CD4-positive, alpha-beta memory T cell (primary cell): ENCODE data around the gene GOLGA5. TPM values are rescaled to one million over a fixed set of nuclear protein-coding genes. Genes with fewer than 3 reads are reported as not detected.

Experiments used
- CTCF ChIA-PET: fragments of 350-600 bp; sonication (Branson Sonifier 250); formaldehyde crosslinking; loops from one replicate; lab custom pipeline; 2021; ENCODE audit warnings: inconsistent platforms; ENCODE audit not compliant: partially characterized antibody; lab: Charles Lee
- POLR2A ChIA-PET: fragments of 350-600 bp; sonication (Branson Sonifier 250); formaldehyde crosslinking; loops from one replicate; lab custom pipeline; 2021; ENCODE audit not compliant: partially characterized antibody; lab: Charles Lee
- DNase-seq, 5 donors: peaks; one replicate each; pipeline versions ENCODE4 v3.0.0 to v3.0.0-alpha.2; 2020 to 2022; ENCODE audit warnings: mixed read lengths in 1 of 5
- H3K27ac ChIP-seq: one replicate; pipeline ENCODE4 v1.7.0; 2013; ENCODE audit warnings: low read depth, low read length
- H3K27me3 ChIP-seq: 2 replicates; pipeline ENCODE4 v1.7.0; 2013; ENCODE audit warnings: mild to moderate bottlenecking, low read length, moderate library complexity; ENCODE audit not compliant: insufficient read depth
- H3K36me3 ChIP-seq: 2 replicates; pipeline ENCODE4 v1.7.0; 2013; ENCODE audit warnings: mild to moderate bottlenecking, low read length, moderate library complexity; ENCODE audit not compliant: insufficient read depth
- H3K4me1 ChIP-seq: 2 replicates; pipeline ENCODE4 v1.7.0; 2013; ENCODE audit warnings: mild to moderate bottlenecking, low read length, moderate library complexity; ENCODE audit not compliant: insufficient read depth
- H3K4me3 ChIP-seq, 2 donors: one replicate each; pipeline ENCODE4 v1.7.0; 2013; ENCODE audit warnings: low read length in 2 of 2, mild to moderate bottlenecking in 1 of 2
- H3K9me3 ChIP-seq, 2 donors: one replicate each; pipeline ENCODE4 v1.7.0; 2013; ENCODE audit warnings: low read length in 2 of 2, control low read depth in 1 of 2; ENCODE audit not compliant: control insufficient read depth in 1 of 2
- H3K27ac Mint-ChIP-seq, 7 donors: one replicate each; pipeline ENCODE4 v1.8.0; 2020 to 2021; ENCODE audit warnings: mixed read lengths in 7 of 7, mild to moderate bottlenecking in 6 of 7, inconsistent platforms in 3 of 7, moderate library complexity in 3 of 7
- H3K27me3 Mint-ChIP-seq, 2 donors: one replicate each; pipeline ENCODE4 v1.8.0; 2020 to 2021; ENCODE audit warnings: mixed read lengths in 2 of 2
- H3K36me3 Mint-ChIP-seq, 2 donors: one replicate each; pipeline ENCODE4 v1.8.0; 2020 to 2021; ENCODE audit warnings: mixed read lengths in 2 of 2, inconsistent platforms in 1 of 2, mild to moderate bottlenecking in 1 of 2
- H3K4me1 Mint-ChIP-seq, 4 donors: one replicate each; pipeline ENCODE4 v1.8.0; 2020 to 2021; ENCODE audit warnings: mixed read lengths in 4 of 4, mild to moderate bottlenecking in 1 of 4
- H3K4me3 Mint-ChIP-seq, 8 donors: one replicate each; pipeline ENCODE4 v1.8.0; 2020 to 2021; ENCODE audit warnings: mixed read lengths in 8 of 8, mild to moderate bottlenecking in 7 of 8, moderate library complexity in 6 of 8, inconsistent platforms in 3 of 8
- H3K9me3 Mint-ChIP-seq, 8 donors: one replicate each; pipeline ENCODE4 v1.8.0; 2020 to 2021; ENCODE audit warnings: mixed read lengths in 8 of 8, mild to moderate bottlenecking in 5 of 8, inconsistent platforms in 3 of 8, moderate library complexity in 1 of 8
- intact Hi-C: fragments of 100-400 bp; cut with micrococcal nuclease; formaldehyde crosslinking; loops from one replicate; pipeline ENCODE4 v1.15.1; 2023
- polyA plus RNA-seq, 2 donors: library from polyadenylated mRNA; unstranded; fragments of 300-500 nt; fragmentation: Illumina TruSeq; gene quantifications; one replicate each; pipeline ENCODE4 v1.2.3, GENCODE V29; 2021
- total RNA-seq, 2 experiments: library from RNA; stranded (reverse); gene quantifications; one replicate each; pipeline ENCODE4 v1.2.3, GENCODE V29; 2021

The GOLGA5 gene
- total and polyA plus RNA-seq, 4 experiments from 2014 or later: 18.0 to 29.8 (median 27.1) TPM

DNA sequence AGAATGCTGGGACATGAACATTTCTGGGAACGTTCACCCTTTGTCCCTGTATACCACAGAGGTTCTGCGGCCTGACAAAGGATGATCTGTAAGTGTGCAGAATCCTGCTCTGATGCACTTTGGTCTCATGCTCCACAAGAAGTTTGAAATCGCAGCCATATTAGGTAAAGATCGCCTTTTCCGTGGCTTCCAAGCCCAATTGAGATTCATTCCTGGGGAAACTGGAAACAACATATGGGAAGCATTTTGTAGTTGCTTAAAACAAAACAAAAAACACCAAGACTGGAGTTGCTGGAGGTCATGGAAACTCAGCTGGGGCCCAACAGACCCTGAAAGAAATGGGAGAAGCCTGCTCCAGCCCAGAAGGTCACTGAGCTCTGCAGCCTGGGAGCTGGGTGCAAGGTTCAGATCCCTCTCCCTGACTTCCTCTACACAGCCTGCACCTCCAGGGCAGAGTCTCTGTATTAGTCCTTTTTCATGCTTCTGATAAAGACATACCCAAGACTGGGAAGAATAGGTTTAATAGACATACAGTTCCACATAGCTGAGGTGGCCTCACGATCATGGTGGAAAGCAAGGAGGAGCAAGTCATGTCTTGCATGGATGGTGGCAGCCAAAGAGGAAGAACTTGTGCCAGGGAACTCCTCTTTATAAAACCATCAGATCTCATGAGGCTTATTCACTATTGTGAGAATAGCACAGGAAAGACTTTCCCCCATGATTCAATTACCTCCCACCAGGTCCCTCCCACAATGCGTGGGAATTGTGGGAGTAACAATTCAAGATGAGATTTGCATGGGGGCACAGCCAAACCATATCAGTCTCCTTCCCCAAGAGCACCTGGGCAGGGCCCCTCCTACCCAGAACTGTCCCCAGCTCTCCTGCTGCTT is 68.0 kb downstream of the GOLGA5 start:
- Histone ChIP-seq H3K27ac (no peak overlapping the region), H3K9me3 (peaks cover 0 to 7% of the 10 kb centered on the region in 2 donors), H3K36me3 (no peaks in the 10 kb centered on the region), H3K27me3 (no peaks in the 10 kb centered on the region), H3K4me3 (no peak overlapping the region), H3K4me1 (no peaks in the 10 kb centered on the region)
- DNase-seq: no peak
- Mint-ChIP-seq H3K27ac (no peak overlapping the region), H3K27me3 (peaks cover 8 to 11% of the 10 kb centered on the region in 2 donors), H3K4me3 (no peak overlapping the region), H3K36me3 (no peaks in the 10 kb centered on the region), H3K9me3 (peaks cover 0 to 17% (median 7%) of the 10 kb centered on the region in 8 donors), H3K4me1 (no peaks in the 10 kb centered on the region)
- ChIA-PET CTCF (no interaction called here), POLR2A (interaction anchor here (1.3 kb wide), 1 partner anchor 15 kb away, joined by 3 read pairs; no protein-coding TSS in a partner anchor)
- intact Hi-C loops: no loop called here

DNA sequence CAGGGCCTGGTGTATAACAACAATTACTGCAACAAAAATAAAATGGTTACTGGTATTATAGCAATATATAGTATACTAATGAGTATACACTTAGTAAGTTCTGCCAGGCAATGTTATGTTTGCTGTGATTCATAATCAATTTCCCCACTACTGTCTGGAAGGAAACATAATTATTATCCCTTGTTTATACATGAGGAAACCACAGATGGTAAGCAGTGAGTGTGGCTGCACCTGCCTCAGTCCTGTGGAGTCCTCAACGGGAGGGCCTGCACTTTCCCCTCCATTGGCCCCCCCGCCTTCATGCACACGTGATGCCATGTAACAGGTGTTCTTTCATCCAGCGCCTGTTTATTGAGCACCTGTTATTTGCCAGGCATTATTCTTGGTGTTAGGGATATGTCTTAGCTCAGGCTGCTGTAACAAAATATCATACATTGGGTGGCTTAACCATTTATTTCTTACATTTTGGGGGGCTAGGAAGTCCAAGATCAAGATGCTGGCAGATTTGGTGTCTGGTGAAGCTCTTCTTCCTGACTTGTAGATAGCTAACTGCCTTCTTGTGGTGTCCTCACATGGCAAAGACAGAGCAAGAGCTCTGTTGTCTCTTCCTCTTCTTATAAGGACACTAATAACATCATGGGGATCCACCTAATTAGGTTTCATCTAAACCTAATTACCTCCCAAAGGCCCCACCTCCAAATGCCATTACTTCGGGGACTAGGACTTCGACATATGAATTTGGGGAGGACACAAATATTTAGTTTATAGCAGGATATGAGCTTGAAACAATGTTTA is 69.4 kb downstream of the GOLGA5 start:
- no peaks in the 10 kb centered on the region for H3K36me3 Mint-ChIP-seq

GRCh38 chr14:92865674-92866073 is 71.6 kb downstream of the GOLGA5 start:
- Mint-ChIP-seq H3K4me3 (no peak overlapping the region), H3K36me3 (no peaks in the 10 kb centered on the region)
- POLR2A ChIA-PET: no interaction called here

More for the DNA sequence above, 69.4 kb downstream of the GOLGA5 start:
- Histone ChIP-seq H3K9me3 (peaks cover 0 to 7% of the 10 kb centered on the region in 2 donors), H3K4me1 (no peaks in the 10 kb centered on the region), H3K27me3 (no peaks in the 10 kb centered on the region), H3K27ac (no peak overlapping the region), H3K36me3 (no peaks in the 10 kb centered on the region), H3K4me3 (no peak overlapping the region)
- DNase-seq: no peak
- intact Hi-C loops: no loop called here
- peaks cover 11 to 15% of the 10 kb centered on the region in 2 donors for H3K27me3 Mint-ChIP-seq
- CTCF ChIA-PET: no interaction called here
- H3K4me1 Mint-ChIP-seq: no peaks in the 10 kb centered on the region
- POLR2A ChIA-PET: no interaction called here
- peaks cover 0 to 17% (median 6%) of the 10 kb centered on the region in 8 donors for H3K9me3 Mint-ChIP-seq
- H3K4me3 Mint-ChIP-seq: no peak overlapping the region
- no peak overlapping the region for H3K27ac Mint-ChIP-seq

DNA sequence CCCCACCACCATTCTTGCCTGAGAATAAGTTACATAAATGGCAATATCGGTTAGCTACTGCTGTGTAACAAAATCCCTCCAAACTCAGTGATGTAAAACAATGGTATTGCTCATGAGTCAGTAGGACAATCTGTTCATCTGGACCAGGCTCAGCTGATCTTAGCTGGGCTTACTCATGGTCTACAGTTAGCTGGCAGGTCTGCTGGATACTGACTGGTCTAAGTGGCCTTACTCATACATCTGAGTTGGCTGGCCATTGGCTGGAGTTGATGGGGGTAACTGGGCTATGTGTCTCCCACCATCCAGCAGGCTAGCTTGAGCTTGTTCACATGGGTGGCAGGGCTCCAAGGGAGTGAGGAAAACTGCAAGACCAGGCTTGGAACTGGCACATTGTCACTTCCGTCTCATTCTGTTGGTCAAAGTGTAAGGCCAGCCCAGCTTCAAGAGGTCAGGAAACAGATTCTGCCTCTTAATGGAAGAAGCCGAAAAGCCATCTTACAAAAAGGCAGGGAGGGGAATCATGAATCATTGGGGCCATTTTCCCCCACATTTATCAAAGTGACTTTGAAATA is 72.2 kb downstream of the GOLGA5 start:
- H3K4me1 Mint-ChIP-seq: no peaks in the 10 kb centered on the region
- CTCF ChIA-PET: no interaction called here
- no peak overlapping the region for H3K27ac Mint-ChIP-seq
- Histone ChIP-seq H3K27me3 (no peaks in the 10 kb centered on the region), H3K9me3 (peaks cover 0 to 7% of the 10 kb centered on the region in 2 donors), H3K4me3 (no peak overlapping the region), H3K4me1 (no peaks in the 10 kb centered on the region), H3K36me3 (no peaks in the 10 kb centered on the region), H3K27ac (no peak overlapping the region)
- POLR2A ChIA-PET: no interaction called here
- no peak for DNase-seq
- peaks cover 11 to 12% of the 10 kb centered on the region in 2 donors for H3K27me3 Mint-ChIP-seq
- H3K4me3 Mint-ChIP-seq: no peak overlapping the region
- intact Hi-C loops: no loop called here
- H3K36me3 Mint-ChIP-seq: no peaks in the 10 kb centered on the region
- peaks cover 0 to 17% (median 5%) of the 10 kb centered on the region in 8 donors for H3K9me3 Mint-ChIP-seq

More at GRCh38 chr14:92865674-92866073, 71.6 kb downstream of the GOLGA5 start:
- intact Hi-C loops: no loop called here
- no peaks in the 10 kb centered on the region for H3K27me3 ChIP-seq
- H3K9me3 ChIP-seq: peaks cover 0 to 7% of the 10 kb centered on the region in 2 donors
- H3K4me1 Mint-ChIP-seq: no peaks in the 10 kb centered on the region
- CTCF ChIA-PET: no interaction called here
- peaks cover 11 to 15% of the 10 kb centered on the region in 2 donors for H3K27me3 Mint-ChIP-seq
- no peak overlapping the region for H3K27ac Mint-ChIP-seq
- H3K9me3 Mint-ChIP-seq: peaks cover 0 to 17% (median 5%) of the 10 kb centered on the region in 8 donors
- H3K36me3 ChIP-seq: no peaks in the 10 kb centered on the region
- H3K4me1 ChIP-seq: no peaks in the 10 kb centered on the region
- no peak for DNase-seq
- H3K27ac ChIP-seq: no peak overlapping the region
- no peak overlapping the region for H3K4me3 ChIP-seq

DNA sequence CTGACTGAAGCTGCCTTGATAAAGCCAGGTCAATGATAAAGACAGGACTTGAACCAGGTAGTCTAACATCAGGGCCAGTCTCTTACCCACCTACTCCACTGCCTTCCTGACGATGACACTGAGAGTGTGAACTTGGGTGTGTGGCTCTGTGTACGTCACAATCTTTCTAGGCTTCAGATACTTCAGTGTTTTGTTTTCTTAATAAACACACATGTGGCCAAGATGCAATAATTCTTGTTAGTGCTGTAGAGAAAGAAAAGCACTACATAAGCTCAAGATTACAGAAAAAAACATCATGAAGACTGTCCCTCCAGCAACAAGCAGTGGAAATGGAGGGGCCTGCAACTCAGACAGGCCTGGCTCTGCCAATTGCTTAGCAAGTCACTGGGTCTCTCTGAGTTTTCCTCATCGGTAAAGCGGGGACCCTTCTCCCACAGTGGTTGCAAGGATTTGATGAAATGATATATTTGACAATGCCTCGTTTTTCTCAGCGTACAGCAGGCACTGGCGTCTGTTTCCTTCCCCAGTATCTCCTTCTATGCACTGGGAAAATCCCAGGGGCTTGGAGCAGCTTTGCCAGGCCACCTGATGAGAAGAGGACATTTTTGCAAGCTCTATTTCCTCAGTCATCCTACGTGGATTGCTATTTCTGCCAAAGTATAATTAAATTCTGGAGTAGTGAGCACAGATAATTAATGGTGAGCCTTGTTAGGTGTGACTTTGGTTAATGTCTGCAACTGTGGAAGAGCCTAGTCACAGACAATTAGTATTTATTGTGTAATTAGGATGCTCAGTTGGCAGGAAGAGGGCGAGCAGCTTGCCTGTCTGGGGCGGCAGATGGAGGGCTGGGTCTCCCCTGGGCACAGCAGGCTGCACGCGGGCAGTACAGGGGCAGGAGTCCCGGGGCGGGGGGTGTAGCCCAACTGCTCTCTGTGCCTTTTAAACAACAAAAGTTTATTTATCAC is 73.1 kb downstream of the GOLGA5 start:
- H3K4me1 ChIP-seq: no peaks in the 10 kb centered on the region
- ChIA-PET POLR2A (no interaction called here), CTCF (no interaction called here)
- H3K4me3 Mint-ChIP-seq: no peak overlapping the region
- no peak overlapping the region for H3K27ac ChIP-seq
- H3K9me3 ChIP-seq: peaks cover 0 to 7% of the 10 kb centered on the region in 2 donors
- no peak overlapping the region for H3K4me3 ChIP-seq
- H3K36me3 ChIP-seq: no peaks in the 10 kb centered on the region
- H3K9me3 Mint-ChIP-seq: peaks cover 0 to 17% (median 5%) of the 10 kb centered on the region in 8 donors
- no peaks in the 10 kb centered on the region for H3K27me3 ChIP-seq
- H3K36me3 Mint-ChIP-seq: no peaks in the 10 kb centered on the region
- no peak overlapping the region for H3K27ac Mint-ChIP-seq
- intact Hi-C loops: no loop called here
- DNase-seq: no peak
- no peaks in the 10 kb centered on the region for H3K4me1 Mint-ChIP-seq
- peaks cover 11 to 12% of the 10 kb centered on the region in 2 donors for H3K27me3 Mint-ChIP-seq

- POLR2A ChIA-PET: interaction anchor here (0.7 kb wide), 1 partner anchor 26 kb away, joined by 3 read pairs; no protein-coding TSS in a partner anchor
- no peak for DNase-seq
- no peaks in the 10 kb centered on the region for H3K4me1 ChIP-seq
- H3K9me3 ChIP-seq: no peaks in the 10 kb centered on the region
- Mint-ChIP-seq H3K9me3 (no peaks in the 10 kb centered on the region), H3K27me3 (peaks cover 4 to 7% of the 10 kb centered on the region in 2 donors), H3K36me3 (no peaks in the 10 kb centered on the region), H3K4me1 (no peaks in the 10 kb centered on the region), H3K27ac (no peak overlapping the region), H3K4me3 (no peak overlapping the region)
- H3K27me3 ChIP-seq: no peaks in the 10 kb centered on the region
- H3K4me3 ChIP-seq: no peak overlapping the region
- H3K36me3 ChIP-seq: no peaks in the 10 kb centered on the region
- CTCF ChIA-PET: no interaction called here
- H3K27ac ChIP-seq: no peak overlapping the region
- intact Hi-C loops: no loop called here
Measured at GRCh38 chr14:92874962-92875661, 81.0 kb downstream of the GOLGA5 start.
